ENCODE results near the gene METAP1D. TPM values are rescaled to one million over a fixed set of nuclear protein-coding genes. Genes with fewer than 3 reads are reported as not detected.
"Not testable (repeated sequence)": the region's sequence is repeated elsewhere in the genome, so short reads cannot be mapped to it uniquely, and the experiment has no call there.

Gene METAP1D
- polyA plus RNA-seq, 1 donor: 11.4 TPM

DNA sequence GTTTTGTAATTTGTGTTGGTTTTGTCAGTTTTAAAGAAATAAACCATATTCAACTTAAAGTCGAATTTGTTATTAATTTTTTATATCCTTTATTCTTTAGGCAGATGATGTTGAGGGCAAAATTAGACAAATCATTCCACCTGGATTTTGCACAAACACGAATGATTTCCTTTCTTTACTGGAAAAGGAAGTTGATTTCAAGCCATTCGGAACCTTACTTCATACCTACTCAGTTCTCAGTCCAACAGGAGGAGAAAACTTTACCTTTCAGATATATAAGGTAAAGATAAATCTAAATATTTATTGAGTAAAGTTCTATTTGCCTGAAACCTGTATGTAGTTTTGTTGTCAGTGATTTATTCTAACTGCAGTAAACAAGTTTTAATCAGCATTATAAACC, 34.5 kb upstream of the METAP1D start:
- H3K27me3 ChIP-seq (ENCODE audit: control insufficient read depth, insufficient read depth, low read length): no peaks in the 10 kb centered on the region
- H3K27ac ChIP-seq (ENCODE audit: low read length): no peak overlapping the region
- no peaks in the 10 kb centered on the region for H3K4me1 ChIP-seq (ENCODE audit: control insufficient read depth, insufficient read depth, low read length)
- WGBS (ENCODE audit: insufficient coverage, low lambda C conversion rate): 100% methylated on average over 1 of the region's 3 CpGs
- H3K4me3 ChIP-seq (ENCODE audit: low read length): no peak overlapping the region
- no peak for DNase-seq
- H3K36me3 ChIP-seq (ENCODE audit: control insufficient read depth, insufficient read depth, low read length): peaks cover 14% of the 10 kb centered on the region
- no peaks in the 10 kb centered on the region for H3K9me3 ChIP-seq (ENCODE audit: control insufficient read depth, low read depth, low read length)

DNA sequence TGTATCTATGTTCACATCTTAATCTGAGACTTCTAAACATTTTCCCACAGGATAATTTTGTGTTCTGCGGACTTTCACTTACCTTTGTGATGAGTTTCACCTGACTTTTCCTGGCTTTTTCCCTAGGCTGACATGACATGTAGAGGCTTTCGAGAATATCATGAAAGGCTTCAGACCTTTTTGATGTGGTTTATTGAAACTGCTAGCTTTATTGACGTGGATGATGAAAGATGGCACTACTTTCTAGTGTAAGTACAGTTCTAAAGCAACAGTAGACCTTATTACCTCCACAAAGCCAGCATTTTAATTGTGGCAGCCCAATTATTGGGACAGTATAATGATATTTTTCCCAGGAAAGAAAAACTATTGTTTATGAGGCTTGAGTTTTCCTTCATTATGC, 34.1 kb upstream of the METAP1D start:
- Histone ChIP-seq H3K27ac (ENCODE audit: low read length) (no peak overlapping the region), H3K4me3 (ENCODE audit: low read length) (no peak overlapping the region), H3K36me3 (ENCODE audit: control insufficient read depth, insufficient read depth, low read length) (peaks cover 14% of the 10 kb centered on the region), H3K27me3 (ENCODE audit: control insufficient read depth, insufficient read depth, low read length) (no peaks in the 10 kb centered on the region), H3K9me3 (ENCODE audit: control insufficient read depth, low read depth, low read length) (no peaks in the 10 kb centered on the region), H3K4me1 (ENCODE audit: control insufficient read depth, insufficient read depth, low read length) (no peaks in the 10 kb centered on the region)
- no CpG with 5 or more reads among the region's 3 CpGs for WGBS (ENCODE audit: insufficient coverage, low lambda C conversion rate)
- DNase-seq: no peak

DNA sequence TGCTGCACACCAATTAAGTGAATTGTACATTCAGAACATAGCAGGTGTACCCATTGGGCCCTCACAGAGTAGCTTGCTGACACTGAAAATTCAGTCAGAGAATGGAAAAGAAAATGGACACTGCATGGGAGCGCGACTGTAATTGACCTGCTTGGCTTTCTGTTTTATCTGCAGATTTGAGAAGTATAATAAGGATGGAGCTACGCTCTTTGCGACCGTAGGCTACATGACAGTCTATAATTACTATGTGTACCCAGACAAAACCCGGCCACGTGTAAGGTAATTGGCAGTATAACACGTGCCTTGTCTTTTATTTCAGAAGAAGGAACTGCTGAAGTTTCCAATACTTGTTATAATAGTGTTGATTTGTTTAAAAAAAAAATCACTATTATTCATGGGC, 33.5 kb upstream of the METAP1D start:
- H3K9me3 ChIP-seq (ENCODE audit: control insufficient read depth, low read depth, low read length): no peaks in the 10 kb centered on the region
- no peaks in the 10 kb centered on the region for H3K4me1 ChIP-seq (ENCODE audit: control insufficient read depth, insufficient read depth, low read length)
- H3K27ac ChIP-seq (ENCODE audit: low read length): no peak overlapping the region
- H3K27me3 ChIP-seq (ENCODE audit: control insufficient read depth, insufficient read depth, low read length): no peaks in the 10 kb centered on the region
- DNase-seq: no peak
- 100% methylated on average over 4 of the region's 8 CpGs for WGBS (ENCODE audit: insufficient coverage, low lambda C conversion rate)
- H3K36me3 ChIP-seq (ENCODE audit: control insufficient read depth, insufficient read depth, low read length): peaks cover 14% of the 10 kb centered on the region
- H3K4me3 ChIP-seq (ENCODE audit: low read length): no peak overlapping the region

DNA sequence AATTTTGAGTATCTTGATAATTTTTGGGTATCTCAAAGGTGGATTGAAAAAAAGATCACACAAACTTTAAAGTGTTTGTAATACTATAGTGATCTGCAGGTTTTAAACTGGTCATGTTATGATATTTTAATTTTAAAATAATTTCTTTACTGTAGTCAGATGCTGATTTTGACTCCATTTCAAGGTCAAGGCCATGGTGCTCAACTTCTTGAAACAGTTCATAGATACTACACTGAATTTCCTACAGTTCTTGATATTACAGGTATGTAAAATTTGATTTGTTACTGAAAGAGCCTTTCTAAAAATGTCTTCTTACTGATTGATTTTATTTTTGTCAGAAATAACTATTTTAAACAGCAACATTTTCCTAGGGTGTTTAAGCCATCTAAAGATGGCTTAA, 33.1 kb upstream of the METAP1D start:
- Histone ChIP-seq H3K4me1 (ENCODE audit: control insufficient read depth, insufficient read depth, low read length) (no peaks in the 10 kb centered on the region), H3K36me3 (ENCODE audit: control insufficient read depth, insufficient read depth, low read length) (peaks cover 16% of the 10 kb centered on the region), H3K9me3 (ENCODE audit: control insufficient read depth, low read depth, low read length) (no peaks in the 10 kb centered on the region), H3K4me3 (ENCODE audit: low read length) (no peak overlapping the region), H3K27me3 (ENCODE audit: control insufficient read depth, insufficient read depth, low read length) (no peaks in the 10 kb centered on the region), H3K27ac (ENCODE audit: low read length) (no peak overlapping the region)
- no peak for DNase-seq

DNA sequence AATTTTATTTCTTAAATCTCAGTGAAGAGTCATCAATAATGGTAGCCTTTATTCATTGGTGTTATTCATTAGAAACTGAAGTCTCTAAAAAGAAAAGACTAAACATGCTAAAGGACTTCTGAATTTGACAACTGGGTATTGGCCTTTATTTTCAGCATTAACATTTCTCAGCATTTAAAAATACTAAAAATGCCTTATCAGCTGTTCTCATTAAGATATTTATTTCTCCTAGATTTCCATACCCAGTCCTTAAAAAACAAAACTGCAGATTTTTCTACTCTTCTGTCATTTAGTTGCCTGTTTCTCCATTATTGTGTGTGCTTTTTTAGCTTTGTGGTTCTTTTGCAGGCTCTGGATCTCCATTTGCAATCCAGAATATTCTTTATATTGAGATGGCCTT, 31.2 kb upstream of the METAP1D start:
- no peak for DNase-seq
- no peak overlapping the region for H3K27ac ChIP-seq (ENCODE audit: low read length)
- peaks cover 17% of the 10 kb centered on the region for H3K36me3 ChIP-seq (ENCODE audit: control insufficient read depth, insufficient read depth, low read length)
- H3K27me3 ChIP-seq (ENCODE audit: control insufficient read depth, insufficient read depth, low read length): no peaks in the 10 kb centered on the region
- no peak overlapping the region for H3K4me3 ChIP-seq (ENCODE audit: low read length)
- no peaks in the 10 kb centered on the region for H3K4me1 ChIP-seq (ENCODE audit: control insufficient read depth, insufficient read depth, low read length)
- H3K9me3 ChIP-seq (ENCODE audit: control insufficient read depth, low read depth, low read length): no peaks in the 10 kb centered on the region

DNA sequence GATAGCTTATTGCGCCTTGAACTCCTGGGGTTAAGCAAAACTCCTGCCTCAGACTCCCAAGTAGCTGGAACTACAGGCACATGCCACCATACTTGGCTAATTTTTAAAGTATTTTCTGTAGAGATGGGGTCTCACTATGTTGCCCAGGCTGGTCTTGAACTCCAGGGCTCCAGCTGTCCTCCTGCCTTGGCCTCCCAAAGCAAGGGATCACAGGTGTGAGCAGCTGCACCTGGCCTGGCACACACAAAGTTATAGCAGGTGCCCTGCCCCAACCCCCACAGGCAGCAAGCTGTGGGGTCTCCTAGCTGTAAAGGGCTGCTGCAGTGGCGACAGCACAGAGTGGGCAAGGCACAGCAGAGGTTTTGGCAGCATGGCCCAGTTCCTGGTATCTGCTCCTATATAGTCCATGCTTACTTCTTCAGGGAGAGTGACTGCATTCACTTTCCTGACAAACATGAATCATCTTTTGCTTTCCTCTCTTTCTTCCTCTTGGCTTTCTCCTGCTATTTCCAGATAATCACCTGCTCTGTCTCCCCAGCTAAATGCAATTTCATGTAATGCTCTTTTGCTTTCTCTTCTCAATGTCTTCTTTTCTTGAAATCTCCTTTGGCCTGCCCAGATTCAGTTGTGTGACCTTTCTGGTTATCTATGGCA, 27.3 kb upstream of the METAP1D start:
- Histone ChIP-seq H3K36me3 (ENCODE audit: control insufficient read depth, insufficient read depth, low read length) (peaks cover 6% of the 10 kb centered on the region), H3K4me1 (ENCODE audit: control insufficient read depth, insufficient read depth, low read length) (no peaks in the 10 kb centered on the region), H3K9me3 (ENCODE audit: control insufficient read depth, low read depth, low read length) (no peaks in the 10 kb centered on the region), H3K27ac (ENCODE audit: low read length) (no peak overlapping the region), H3K27me3 (ENCODE audit: control insufficient read depth, insufficient read depth, low read length) (no peaks in the 10 kb centered on the region), H3K4me3 (ENCODE audit: low read length) (no peak overlapping the region)
- WGBS (ENCODE audit: insufficient coverage, low lambda C conversion rate): no CpG with 5 or more reads among the region's 2 CpGs
- no peak for DNase-seq

DNA sequence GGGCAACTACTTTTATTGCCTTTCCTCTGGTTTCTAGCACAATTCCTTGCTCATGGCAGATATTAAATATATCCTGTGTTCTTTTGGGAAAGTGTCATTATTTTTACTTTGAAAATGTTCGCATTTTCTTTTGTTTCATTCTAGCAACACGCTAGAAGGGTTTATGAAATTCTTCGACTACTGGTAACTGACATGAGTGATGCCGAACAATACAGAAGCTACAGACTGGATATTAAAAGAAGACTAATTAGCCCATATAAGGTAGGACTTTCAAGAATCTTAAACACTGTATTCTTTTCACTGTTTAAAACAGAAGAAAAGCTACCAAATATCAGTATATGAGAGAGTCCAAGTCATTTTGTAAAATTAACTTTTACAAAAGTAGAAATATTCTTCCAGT, 20.6 kb upstream of the METAP1D start:
- no peak for DNase-seq
- Histone ChIP-seq H3K27me3 (ENCODE audit: control insufficient read depth, insufficient read depth, low read length) (no peaks in the 10 kb centered on the region), H3K9me3 (ENCODE audit: control insufficient read depth, low read depth, low read length) (no peaks in the 10 kb centered on the region), H3K36me3 (ENCODE audit: control insufficient read depth, insufficient read depth, low read length) (peaks cover 21% of the 10 kb centered on the region), H3K4me3 (ENCODE audit: low read length) (no peak overlapping the region), H3K27ac (ENCODE audit: low read length) (no peak overlapping the region), H3K4me1 (ENCODE audit: control insufficient read depth, insufficient read depth, low read length) (no peaks in the 10 kb centered on the region)
- WGBS (ENCODE audit: insufficient coverage, low lambda C conversion rate): no CpG with 5 or more reads among the region's 4 CpGs

DNA sequence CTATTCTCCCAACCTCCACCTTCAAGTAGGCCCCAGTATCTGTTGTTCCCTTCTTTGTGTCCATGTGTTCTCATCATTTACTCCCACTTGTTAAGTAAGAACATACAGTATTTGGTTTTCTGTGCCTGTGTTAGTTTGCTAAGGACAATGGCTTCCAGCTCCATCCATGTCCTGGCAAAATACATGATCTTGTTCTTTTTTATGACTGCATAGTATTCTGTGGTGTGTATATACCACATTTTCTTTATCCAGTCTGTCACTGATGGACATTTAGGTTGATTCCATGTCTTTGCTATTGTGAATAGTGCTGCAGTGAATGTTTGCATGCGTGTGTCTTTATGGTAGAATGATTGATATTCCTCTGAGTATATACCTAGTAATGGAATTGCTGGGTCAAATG, 15.8 kb upstream of the METAP1D start:
- peaks cover 12% of the 10 kb centered on the region for H3K36me3 ChIP-seq (ENCODE audit: control insufficient read depth, insufficient read depth, low read length)
- WGBS (ENCODE audit: insufficient coverage, low lambda C conversion rate): no CpG with 5 or more reads among the region's 1 CpG
- H3K9me3 ChIP-seq (ENCODE audit: control insufficient read depth, low read depth, low read length); DNase-seq; H3K27ac ChIP-seq (ENCODE audit: low read length); H3K27me3 ChIP-seq (ENCODE audit: control insufficient read depth, insufficient read depth, low read length); H3K4me1 ChIP-seq (ENCODE audit: control insufficient read depth, insufficient read depth, low read length); H3K4me3 ChIP-seq (ENCODE audit: low read length): not testable (repeated sequence)

DNA sequence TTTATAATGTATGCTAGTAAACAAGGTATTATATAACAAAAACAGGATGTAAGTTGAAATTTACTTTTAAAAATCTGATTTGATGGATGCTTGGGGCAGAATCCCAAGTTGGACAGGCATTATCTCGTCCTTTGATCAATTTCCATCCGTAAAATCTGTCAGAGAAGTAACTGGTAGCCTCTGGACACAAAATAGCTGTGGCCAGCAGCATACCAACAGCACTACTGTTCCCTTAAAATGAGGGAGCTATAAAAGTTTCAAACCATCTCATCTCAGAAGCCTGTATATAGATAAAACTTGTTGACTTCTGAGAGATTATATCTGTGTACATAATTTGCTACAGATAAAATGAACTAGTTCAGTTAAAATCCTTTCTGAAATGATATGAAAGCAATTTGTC, 14.7 kb upstream of the METAP1D start:
- WGBS (ENCODE audit: insufficient coverage, low lambda C conversion rate): no CpG with 5 or more reads among the region's 2 CpGs
- DNase-seq: no peak
- H3K9me3 ChIP-seq (ENCODE audit: control insufficient read depth, low read depth, low read length): no peaks in the 10 kb centered on the region
- no peaks in the 10 kb centered on the region for H3K4me1 ChIP-seq (ENCODE audit: control insufficient read depth, insufficient read depth, low read length)
- no peaks in the 10 kb centered on the region for H3K27me3 ChIP-seq (ENCODE audit: control insufficient read depth, insufficient read depth, low read length)
- no peak overlapping the region for H3K4me3 ChIP-seq (ENCODE audit: low read length)
- H3K27ac ChIP-seq (ENCODE audit: low read length): no peak overlapping the region
- H3K36me3 ChIP-seq (ENCODE audit: control insufficient read depth, insufficient read depth, low read length): peaks cover 4% of the 10 kb centered on the region

DNA sequence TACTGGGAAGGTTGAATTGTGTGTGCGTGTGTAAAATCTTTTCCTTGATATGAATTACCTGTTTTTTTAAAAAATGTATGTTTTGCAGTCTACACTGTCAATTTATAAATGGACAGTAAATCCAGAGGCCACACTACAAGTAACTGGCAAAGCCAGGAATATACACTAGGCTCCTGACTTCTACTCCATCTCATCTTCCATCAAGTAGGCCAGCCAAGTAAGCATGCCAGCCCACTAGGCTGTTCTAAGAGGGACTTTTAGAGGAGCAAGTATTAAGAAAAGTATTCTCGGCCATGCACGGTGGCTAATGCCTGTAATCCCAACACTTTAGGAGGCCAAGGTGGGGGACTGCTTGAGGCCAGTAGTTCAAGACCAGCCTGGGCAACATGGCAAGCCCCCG, 13.0 kb upstream of the METAP1D start:
- H3K27me3 ChIP-seq (ENCODE audit: control insufficient read depth, insufficient read depth, low read length): no peaks in the 10 kb centered on the region
- no peak overlapping the region for H3K4me3 ChIP-seq (ENCODE audit: low read length)
- 86% methylated on average over 1 of the region's 4 CpGs for whole genome bisulfite sequencing (ENCODE audit: insufficient coverage, low lambda C conversion rate)
- DNase-seq: no peak
- no peaks in the 10 kb centered on the region for H3K4me1 ChIP-seq (ENCODE audit: control insufficient read depth, insufficient read depth, low read length)
- no peaks in the 10 kb centered on the region for H3K9me3 ChIP-seq (ENCODE audit: control insufficient read depth, low read depth, low read length)
- no peak overlapping the region for H3K27ac ChIP-seq (ENCODE audit: low read length)
- H3K36me3 ChIP-seq (ENCODE audit: control insufficient read depth, insufficient read depth, low read length): peaks cover 4% of the 10 kb centered on the region

DNA sequence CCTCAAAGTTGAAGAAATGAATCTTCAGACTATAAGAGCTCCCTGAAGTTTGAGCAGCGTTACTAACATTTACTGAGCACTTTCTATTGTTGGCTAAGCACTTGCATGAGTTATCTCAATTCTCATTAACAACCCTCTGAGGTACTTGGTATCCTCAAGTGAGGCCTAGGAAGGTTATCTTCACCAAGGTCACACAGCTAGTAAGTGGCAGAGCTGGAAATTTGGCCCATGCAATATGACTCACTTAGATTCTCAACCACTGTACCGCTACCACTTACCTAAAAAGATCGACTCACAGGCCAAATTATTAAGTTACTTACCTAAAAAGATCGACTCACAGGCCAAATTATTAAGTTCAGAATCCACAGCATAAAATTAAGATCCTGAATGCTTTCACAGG, 8.7 kb upstream of the METAP1D start:
- Histone ChIP-seq H3K9me3 (ENCODE audit: control insufficient read depth, low read depth, low read length) (no peaks in the 10 kb centered on the region), H3K4me3 (ENCODE audit: low read length) (no peak overlapping the region), H3K27me3 (ENCODE audit: control insufficient read depth, insufficient read depth, low read length) (no peaks in the 10 kb centered on the region), H3K4me1 (ENCODE audit: control insufficient read depth, insufficient read depth, low read length) (no peaks in the 10 kb centered on the region), H3K36me3 (ENCODE audit: control insufficient read depth, insufficient read depth, low read length) (no peaks in the 10 kb centered on the region), H3K27ac (ENCODE audit: low read length) (no peak overlapping the region)
- DNase-seq: no peak
- WGBS (ENCODE audit: insufficient coverage, low lambda C conversion rate): 100% methylated on average over 1 of the region's 4 CpGs
